ENCODE data around the gene MREG.
A peak's percentile ranks its signal among the peaks of the same experiment; 100 is the strongest.

MREG gene

GRCh38 chr2:215918901-215919599 lies 94.3 kb downstream of the MREG start:
- DNase-seq (ENCODE audit: low read depth): peak; percentile 29

GRCh38 chr2:215917953-215918620 lies 95.3 kb downstream of the MREG start:
- peak; percentile 58 for DNase-seq (ENCODE audit: low read depth)

GRCh38 chr2:215915441-215915840 lies 97.9 kb downstream of the MREG start:
- DNase-seq (ENCODE audit: low read depth): no peak

GRCh38 chr2:215914777-215915165 lies 98.6 kb downstream of the MREG start:
- DNase-seq (ENCODE audit: low read depth): no peak

- no peak for DNase-seq (ENCODE audit: low read depth)
Measured at GRCh38 chr2:215914054-215914776, 99.1 kb downstream of the MREG start.

GRCh38 chr2:215912299-215912842 lies 101.0 kb downstream of the MREG start:
- DNase-seq (ENCODE audit: low read depth): no peak

GRCh38 chr2:215911301-215912085 lies 101.9 kb downstream of the MREG start:
- DNase-seq (ENCODE audit: low read depth): no peak

GRCh38 chr2:215910180-215910579 lies 103.2 kb downstream of the MREG start:
- no peak for DNase-seq (ENCODE audit: low read depth)

GRCh38 chr2:215907147-215907546 lies 106.2 kb downstream of the MREG start:
- DNase-seq (ENCODE audit: low read depth): no peak

GRCh38 chr2:215906458-215906857 lies 106.9 kb downstream of the MREG start:
- DNase-seq (ENCODE audit: low read depth): no peak

- DNase-seq (ENCODE audit: low read depth): no peak
Measured at GRCh38 chr2:215905691-215906090, 107.7 kb downstream of the MREG start.

- peak; percentile 77 for DNase-seq (ENCODE audit: low read depth)
Measured at GRCh38 chr2:215904101-215904500, 109.2 kb downstream of the MREG start.

- peak; percentile 70 for DNase-seq (ENCODE audit: low read depth)
Measured at GRCh38 chr2:215903203-215903602, 110.1 kb downstream of the MREG start.

GRCh38 chr2:215901796-215902195 lies 111.6 kb downstream of the MREG start:
- DNase-seq (ENCODE audit: low read depth): no peak

- no peak for DNase-seq (ENCODE audit: low read depth)
Measured at GRCh38 chr2:215900843-215901242, 112.5 kb downstream of the MREG start.

GRCh38 chr2:215900203-215900611 lies 113.1 kb downstream of the MREG start:
- DNase-seq (ENCODE audit: low read depth): peak; percentile 91

GRCh38 chr2:215899141-215900074 lies 113.9 kb downstream of the MREG start:
- peak; percentile 83 for DNase-seq (ENCODE audit: low read depth)

- no peak for DNase-seq (ENCODE audit: low read depth)
Measured at GRCh38 chr2:215898363-215898762, 115.0 kb downstream of the MREG start.

GRCh38 chr2:215896921-215897320 lies 116.4 kb downstream of the MREG start:
- DNase-seq (ENCODE audit: low read depth): no peak

- no peak for DNase-seq (ENCODE audit: low read depth)
Measured at GRCh38 chr2:215895330-215895729, 118.0 kb downstream of the MREG start.

Measured in amniotic epithelial cell (primary cell).